Tongue (tissue), 2 donors: Measurements from ENCODE around the gene ANKIB1. TPM values are rescaled to one million over a fixed set of nuclear protein-coding genes. Genes with fewer than 3 reads are reported as not detected.
"Not testable (repeated sequence)": the region's sequence is repeated elsewhere in the genome, so short reads cannot be mapped to it uniquely, and the experiment has no call there.

Experiments
- DNase-seq: peaks from one replicate; pipeline ENCODE4 v3.0.0-alpha.2; 2015
- total RNA-seq: library from RNA; depleted of rRNA; stranded (reverse); fragments of >200 nt; gene quantifications from one replicate; pipeline ENCODE4 v1.2.3, GENCODE V29; 2014

ANKIB1 gene
- total RNA-seq, 1 donor from 2014 or later, result 43.7 TPM

DNA sequence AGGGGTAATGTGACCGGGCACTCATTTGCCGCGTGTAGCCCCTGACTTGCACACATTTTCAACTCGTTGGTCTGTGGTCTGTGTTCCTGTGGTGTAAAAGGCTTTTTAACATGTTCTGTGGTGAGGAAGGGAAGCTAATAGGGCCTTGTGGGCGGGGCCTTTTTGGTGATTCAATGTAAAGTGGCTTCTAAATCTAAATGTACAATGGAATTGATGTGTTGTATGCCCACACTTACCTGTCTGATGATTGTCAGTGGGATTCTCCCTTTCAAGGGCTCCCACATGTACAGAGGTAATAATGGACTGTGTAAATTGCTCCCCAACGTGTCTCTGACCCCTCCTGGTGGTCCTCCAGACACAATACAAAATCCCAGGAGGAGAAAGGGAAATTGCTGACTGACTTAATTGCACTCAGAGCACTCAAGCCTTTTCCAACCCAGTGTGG is 158.4 kb downstream of the ANKIB1 start:
- DNase-seq, result no peak

DNA sequence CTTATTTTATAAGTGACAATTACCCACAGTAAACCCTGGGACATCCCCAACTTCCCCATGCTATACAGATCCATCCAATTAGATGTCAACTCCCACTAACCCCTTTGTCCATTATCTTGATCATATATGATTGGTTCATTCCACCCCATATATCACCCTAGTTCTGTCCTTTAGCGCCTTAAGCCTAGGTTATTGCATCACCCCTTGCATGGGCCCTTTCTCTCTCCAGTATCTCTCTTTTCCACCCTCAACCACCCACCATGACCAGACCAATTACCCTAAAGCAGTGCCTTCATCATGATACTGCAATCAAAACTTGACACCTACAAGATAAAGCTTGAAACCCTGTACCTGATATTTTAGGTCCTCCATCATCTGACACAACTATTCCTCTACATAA is 163.6 kb downstream of the ANKIB1 start:
- no peak for DNase-seq

DNA sequence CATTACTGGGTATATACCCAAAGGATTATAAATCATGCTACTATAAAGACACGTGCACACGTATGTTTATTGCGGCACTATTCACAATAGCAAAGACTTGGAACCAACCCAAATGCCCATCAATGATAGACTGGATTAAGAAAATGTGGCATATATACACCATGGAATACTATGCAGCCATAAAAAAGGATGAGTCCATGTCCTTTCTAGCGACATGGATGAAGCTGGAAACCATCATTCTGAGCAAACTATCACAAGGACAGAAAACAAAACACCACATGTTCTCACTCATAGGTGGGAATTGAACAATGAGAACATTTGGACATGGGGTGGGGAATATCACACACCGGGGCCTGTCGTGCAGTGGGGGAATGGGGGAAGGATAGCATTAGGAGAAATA is 164.4 kb downstream of the ANKIB1 start:
- not testable (repeated sequence) for DNase-seq

DNA sequence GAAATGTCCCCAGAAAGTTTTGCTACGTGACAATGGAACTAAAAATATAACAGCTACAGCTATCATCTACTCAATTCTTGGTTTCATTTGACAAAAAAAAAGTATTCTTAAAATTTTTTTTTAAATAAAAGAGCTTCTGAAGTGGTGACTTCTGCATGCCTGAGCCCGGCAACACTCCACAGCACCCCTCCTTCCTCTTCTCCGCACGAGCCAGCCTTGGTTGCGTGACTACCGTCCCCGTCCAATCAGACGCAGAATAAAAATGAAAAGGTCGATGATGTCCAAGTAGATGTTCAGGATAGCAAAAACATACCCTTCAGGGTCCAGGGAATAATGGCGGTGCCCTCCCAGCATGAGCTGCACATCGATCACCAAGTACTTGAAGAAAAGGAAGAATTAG is 167.0 kb downstream of the ANKIB1 start:
- DNase-seq, result no peak

DNA sequence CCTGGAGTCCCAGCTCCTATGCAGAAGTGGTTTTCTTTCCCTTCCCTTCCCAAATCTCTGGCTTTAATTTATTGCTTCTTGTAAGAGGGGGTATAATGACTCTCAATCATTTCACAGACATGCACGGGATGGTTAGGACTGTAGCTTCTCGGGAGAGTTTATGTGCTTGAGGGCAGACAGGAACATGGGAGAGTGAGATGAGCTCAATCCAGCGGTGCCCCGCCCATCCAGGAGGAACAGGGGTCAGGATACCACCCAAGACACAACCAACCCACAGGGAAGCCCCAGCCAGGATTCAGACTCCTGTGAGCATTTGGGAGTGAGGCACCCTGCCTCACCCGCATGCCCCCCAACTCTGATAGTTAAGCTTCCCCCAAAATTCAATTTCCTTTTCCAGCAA is 167.8 kb downstream of the ANKIB1 start:
- no peak for DNase-seq

DNA sequence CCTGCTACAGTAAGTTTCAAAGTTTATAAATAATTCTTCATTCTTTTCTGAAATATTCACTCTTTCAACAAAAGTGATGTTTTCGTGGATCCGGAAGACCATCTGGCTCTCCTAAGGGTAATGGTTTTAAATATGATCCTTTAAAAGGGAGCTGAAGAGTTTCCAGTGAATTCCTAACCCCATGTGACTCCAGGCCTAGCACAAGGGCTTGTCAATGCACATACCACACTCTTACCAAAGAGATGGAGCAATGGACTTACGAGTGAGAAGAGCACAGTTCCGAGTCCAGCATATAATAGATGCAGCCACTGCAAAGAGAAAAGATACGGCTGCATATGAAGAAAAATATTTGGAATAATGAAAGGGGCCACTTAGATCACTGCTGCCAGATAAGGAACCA is 169.5 kb downstream of the ANKIB1 start:
- DNase-seq, result no peak

DNA sequence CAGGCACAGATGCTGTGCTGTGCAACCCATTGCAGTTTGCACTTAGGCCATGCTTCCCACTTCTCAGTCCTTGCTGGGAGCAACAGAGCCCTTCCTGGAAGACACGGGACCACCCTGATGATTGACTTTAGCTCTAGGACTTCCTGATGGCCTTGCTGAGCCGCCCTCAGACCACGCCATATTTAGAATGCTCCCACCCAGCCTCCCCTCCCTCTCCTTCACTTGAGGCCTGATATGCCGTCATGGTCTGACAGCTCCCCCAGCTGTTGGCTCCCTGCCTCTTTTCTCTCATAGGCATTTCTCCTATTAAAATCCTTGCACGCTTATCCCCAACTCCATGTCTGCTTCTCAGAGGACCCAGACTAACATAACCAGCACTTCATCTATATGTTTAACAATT is 172.1 kb downstream of the ANKIB1 start:
- peak; percentile 11 for DNase-seq

DNA sequence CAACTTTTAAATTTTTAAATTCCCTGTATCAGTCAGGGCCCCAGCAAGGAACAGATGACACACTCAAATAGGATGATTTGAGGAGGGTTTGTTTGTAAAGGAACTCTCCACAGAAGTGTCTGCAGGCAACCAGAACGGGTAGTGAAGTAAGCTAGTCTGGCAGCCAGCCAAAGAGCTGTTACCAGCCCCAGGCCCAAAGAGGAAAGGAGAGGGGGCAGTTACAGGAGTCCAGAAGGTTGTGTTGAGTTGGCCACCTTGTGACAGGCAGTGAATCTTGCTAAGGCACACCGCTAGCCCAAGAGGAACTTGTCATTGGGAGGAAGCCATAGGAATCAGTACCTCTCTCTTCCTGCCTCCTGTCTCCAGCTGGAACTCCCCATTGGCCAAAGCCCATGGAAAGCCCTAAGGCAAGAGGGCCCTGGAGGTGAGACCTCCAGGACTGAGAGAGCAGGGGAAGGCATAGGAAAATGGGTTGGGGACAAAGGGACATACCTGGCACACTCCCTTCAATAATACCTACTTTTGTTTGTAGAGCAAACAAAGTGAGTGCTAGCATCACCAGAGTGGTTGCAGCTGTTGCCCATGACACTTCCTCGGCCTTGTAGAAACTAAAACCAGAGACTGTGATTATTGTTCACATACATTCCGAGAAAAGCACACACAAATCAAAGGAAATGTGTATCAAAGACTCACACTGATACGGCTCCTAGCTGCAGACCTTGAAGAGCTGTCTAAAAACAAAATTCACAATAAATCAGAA is 176.1 kb downstream of the ANKIB1 start:
- peak; percentile 46 for DNase-seq

DNA sequence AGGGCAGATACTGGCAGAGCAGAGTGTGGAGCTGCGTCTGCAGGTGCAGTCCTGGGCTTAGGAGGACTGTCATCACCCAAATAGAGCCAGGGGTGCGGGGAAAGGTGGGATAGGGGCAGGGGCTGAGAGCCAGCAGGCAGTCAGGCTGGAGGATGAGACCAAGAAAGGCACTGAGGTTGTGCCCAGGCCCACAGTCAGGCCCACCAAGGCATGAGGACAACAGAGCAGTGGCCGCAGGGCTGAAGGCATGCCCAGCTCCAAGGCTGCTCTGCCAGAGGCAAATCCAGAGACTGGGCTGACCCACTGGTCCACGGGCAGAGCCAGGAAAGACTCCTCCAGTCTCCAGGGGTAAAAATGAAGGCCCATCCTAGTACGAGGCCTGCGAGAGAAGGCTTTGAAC is 177.2 kb downstream of the ANKIB1 start:
- DNase-seq, result no peak

DNA sequence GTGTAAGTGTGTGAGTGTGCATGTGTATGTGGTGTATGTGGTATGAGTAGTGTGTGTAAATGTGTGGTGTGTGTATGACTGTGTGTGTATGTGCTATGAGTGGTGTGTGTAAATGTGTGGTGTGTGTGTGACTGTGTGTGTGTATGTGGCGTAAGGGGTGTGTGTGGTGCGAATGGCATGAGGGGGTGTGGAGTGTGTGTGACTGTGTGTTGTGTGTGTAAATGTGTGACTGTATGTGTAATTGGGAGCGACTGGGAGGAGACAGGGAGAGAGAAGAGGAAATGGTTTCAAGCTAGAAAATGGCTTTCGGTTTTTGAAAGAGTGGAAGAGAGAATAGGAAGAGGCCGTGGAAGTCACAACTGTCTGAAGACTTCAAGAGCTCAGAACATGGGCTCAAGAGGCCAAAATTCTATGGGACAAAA is 177.9 kb downstream of the ANKIB1 start:
- no peak for DNase-seq

DNA sequence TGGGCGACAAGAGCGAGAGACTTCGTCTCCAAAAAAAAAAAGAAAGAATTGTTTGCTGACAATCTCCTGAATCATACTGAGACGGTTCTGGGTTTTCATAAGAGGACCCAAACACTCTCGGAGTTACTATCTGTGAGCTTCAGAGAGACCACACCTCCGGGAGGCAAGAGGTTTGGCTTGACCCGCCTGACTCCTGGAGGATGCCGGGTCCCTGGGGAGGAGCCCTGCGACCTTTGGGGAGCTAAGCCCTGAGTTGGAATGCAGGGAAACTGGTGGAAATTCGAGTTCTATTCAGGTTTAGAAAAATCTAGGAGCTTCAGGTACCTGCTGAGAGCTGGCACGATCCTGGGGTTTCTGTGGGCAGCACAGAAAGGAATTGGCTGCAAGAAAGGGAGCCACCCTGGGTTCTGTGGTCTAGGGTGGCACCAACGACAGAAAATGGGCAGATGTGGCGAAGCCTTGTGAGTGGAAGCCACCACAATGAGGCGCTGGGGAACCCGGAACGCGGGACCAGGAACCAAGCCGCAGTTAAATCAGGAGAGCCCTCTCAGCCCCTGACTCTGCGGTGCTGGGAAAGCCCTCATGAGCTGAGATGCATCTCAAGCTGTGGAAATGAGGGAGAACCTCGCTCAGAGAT is 179.7 kb downstream of the ANKIB1 start:
- no peak for DNase-seq

DNA sequence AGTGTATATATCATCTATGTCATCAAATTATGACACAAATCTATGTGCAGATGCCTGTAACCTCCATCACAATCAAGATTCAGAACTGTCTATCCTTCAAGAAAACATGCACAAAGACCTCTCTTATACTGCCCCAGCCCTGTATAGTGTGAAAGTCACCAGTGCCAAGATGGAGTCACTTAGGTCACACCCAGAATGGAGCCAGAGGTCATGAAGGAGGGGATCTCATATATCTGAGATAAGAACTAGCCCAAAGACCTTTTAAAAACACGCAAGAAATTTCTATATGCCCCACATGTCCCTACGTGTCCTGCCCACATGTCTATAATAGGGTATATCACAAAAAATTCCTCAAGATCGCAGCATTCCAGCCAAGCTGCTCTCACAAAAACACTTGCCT is 181.4 kb downstream of the ANKIB1 start:
- no peak for DNase-seq

DNA sequence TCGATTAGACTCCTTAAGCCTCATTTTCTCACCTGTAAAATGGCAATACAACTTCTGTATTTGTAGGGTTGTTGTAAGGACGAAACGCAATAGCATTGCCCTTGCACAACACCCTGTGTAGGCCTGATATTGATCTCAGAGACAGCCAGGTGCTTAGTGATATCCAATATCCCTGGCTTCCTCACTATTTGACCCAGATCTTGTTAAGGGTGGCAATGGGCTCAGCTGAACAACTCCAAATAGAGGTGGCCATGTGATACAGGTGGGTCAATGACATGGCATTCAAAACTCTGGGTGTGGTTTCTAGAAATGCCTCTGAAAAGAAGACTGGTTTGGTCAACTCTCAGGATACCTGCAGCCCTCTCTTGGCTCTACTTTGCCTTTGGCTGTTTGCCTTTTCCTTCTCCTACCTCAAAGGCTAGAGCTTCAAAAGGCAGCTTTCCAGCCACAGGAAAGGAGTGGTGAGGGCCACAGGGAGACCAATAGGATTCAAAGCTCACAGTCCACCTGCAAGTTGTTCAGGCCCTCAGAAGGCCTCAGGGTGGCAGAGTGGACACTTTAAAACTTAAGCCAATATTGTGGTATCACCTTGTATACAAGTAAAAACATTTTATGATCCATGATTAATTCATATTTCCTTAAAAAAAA is 186.6 kb downstream of the ANKIB1 start:
- no peak for DNase-seq

DNA sequence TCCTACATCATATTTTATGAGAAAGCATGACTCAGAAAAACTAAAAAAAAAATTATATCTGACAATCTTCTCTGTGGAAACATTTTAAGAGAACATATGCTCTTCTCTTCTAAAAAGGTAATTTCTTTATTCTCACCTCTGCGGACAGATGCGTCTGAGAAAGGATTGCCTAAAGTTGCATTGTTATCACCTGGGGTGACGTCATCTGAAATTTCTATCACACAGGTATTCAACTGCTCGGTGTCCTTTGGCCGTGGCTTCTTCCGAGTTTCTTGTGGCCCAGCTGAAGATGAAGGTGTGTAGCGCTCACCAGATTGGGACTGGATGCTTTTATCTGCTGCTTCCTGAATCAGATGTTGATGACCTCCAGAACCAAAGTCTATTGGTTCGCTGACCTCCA is 187.2 kb downstream of the ANKIB1 start:
- no peak for DNase-seq

DNA sequence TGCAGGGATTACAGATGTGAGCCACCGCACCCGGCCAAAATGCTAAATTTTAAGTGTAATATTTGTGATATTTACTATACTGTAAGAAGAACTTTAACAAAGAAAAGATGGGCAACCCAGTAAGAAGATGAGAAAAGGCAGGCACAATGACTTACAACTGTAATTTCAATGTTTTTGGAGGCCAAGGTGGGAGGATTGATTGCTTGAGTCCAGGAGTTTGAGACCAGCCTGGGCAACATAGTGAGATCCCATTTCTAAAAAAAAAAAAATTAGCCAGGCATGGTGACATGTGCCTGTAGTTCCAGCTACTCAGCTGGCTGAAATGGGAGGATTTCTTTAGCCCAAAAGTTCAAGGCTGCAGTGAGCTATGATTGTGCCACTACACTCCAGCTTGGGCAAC is 189.8 kb downstream of the ANKIB1 start:
- no peak for DNase-seq

DNA sequence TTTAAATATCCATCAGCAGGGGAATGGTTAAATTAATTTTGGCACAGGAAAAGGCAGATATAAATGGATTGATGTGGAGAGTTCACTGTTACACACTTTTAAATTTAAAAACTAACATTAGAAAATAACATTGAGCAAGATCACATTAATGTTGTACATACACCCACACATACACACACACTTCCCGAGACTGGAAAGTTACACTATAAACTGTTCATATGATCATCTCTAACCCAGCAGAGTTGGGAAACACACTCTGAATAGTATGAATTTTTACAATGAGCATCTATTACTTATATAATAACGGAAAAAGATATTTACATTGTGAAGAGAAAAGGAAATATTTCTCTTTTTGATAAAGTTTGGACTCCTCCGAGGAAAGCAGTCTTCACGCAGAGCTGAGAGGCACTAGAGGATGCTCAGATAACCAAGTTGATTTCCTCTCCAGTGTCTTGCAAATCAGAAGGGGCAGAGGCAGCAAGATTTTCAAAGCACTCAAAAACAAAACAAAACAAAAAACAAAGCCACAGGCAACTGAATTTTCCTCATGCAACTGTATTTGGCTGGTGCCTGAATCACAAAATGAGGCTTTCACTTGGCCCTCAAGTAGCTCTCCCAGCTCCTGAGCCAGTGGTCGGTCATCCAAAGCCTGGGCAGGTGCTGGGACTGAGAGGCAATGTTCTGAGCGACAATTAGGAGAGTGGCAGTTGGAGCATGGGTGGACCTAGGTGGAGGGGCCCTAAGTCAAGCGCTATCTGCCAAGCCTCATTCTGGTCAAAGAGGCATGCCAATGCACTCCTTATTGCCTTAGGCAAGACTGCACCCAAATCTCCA is 191.1 kb downstream of the ANKIB1 start:
- no peak for DNase-seq

DNA sequence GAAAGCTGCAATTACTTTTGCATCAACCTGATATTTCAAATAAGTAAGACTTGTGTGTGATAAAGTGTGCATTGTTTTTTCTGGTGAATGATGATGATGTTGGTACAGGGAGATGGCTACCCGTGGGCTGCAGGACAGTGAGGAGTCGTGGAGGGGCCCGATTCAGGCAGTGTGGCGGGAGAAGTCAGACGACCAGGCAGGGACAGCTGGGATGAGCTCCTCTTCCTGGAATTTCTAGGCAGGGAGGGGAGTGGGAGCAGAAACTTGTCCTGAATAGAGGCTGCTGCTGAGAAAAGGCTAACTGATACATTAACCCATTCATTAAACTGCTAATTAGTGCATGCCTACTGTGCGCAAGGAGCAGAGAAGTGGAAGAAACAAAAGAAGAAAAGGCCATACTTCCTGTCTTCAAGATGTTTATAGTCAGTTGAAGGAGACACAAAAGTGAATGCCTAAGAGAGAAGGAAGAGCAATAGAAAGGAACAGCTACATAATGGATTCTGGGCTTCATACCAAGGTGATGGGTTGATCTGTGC is 192.2 kb downstream of the ANKIB1 start:
- DNase-seq, result no peak

DNA sequence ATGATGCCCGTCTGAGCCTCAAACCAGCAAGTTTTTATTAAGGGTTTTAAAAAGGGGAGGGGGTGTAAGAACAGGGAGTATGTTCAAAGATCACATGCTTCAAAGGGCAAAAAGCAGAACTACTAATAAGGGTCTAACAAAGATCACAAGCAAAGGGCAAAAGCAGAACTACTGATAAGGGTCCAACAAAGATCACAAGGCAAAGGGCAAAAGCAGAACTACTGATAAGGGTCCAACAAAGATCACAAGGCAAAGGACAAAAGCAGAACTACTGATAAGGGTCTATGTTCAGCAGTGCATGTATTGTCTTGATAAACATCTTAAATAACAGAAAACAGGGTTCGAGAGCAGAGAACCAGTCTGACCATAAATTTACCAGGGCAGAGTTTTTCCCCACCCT is 196.9 kb downstream of the ANKIB1 start:
- DNase-seq, result not testable (repeated sequence)

DNA sequence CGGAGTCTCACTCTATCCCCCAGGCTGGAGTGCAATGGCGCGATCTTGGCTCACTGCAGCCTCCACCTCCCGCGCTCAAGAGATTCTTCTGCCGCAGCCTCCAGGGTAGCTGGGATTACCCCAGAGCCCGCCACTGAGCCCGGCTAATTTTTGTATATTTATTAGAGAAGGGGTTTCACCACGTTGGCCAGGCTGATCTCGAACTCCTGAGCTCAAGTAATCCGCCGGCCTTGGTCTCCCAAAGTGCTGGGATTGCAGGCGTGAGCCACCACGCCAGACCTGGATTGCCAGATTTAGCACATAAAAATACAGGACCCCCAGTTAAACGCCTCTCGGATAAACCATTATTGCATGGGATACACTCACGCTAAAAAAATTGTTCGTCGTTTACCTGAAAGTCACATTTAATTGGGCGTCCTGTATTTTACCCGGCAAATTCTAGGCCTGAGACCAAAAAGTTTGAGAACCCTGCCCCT is 201.1 kb downstream of the ANKIB1 start:
- DNase-seq, result no peak

DNA sequence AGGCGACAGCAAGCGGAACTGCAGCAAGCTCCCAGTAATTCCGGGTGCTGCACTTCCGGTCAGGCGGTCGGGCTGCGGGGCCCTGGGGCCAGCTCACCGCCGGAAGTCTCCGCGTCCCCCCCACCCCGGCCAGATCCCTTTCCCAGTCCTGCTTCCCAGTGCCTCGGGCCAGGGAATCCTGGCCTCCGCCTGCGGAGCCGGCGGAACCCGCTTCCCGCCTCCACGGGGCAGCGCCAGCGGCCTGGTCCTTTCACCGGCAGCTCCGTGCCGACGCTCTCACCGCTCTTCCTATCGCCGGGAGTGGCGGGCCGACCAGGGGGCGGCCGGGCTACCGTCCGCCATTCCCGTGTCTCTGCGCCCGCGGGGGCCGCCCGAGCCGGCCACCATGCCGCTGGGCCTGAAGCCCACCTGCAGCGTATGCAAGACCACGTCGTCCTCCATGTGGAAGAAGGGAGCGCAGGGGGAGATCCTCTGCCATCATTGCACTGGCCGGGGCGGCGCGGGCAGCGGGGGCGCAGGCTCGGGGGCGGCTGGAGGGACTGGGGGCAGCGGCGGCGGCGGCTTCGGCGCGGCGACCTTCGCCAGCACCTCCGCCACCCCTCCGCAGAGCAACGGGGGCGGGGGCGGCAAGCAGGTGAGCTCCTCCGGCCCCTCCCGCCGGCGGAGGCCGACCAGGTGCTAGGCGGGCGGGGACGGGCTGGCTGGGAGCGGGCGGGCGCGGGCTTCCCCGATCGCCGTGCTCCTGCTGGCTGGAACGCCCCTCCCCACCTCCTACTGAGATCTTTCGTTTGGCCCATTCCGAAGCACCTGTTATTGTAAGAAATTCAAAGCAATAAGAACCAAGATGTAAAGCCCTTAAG is 201.8 kb downstream of the ANKIB1 start, which contains the start of gene GATAD1:
Gene GATAD1, plus strand, starts transcription at position 138 of the 860 bp plus-strand sequence. Its CDS starts 248 bp downstream, at position 386.
- DNase-seq, result peak; percentile 97

DNA sequence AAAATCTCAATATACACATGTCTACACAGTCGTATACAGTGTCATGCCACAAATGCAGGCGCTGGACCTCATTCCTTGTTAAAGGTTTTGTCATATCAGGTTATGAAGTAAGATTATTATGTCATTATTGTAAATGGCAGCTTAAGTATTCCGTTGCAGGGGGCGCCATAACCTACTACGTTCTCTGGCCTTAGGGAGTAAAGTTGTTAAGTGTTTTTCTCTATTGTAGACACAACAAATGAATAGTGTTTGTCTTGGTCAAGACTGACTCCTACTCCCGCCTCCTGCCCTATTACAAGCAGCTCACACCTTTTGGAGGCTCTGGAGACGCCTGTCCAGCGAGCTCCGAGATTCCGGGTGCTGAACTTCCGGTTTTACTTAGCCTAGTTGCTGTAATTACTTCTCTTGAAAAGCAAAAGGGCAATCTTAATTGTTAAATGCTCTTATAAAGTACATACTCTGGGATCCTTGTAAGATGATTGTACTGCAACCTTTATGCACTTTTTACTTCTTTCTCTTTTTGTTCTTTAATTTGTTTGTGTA is 202.5 kb downstream of the ANKIB1 start:
- peak; percentile 68 for DNase-seq
